Body of pancreas (tissue), 4 donors: ENCODE measurements around the gene STPG1. TPM values are rescaled to one million over a fixed set of nuclear protein-coding genes. Genes with fewer than 3 reads are reported as not detected.
"Not testable (repeated sequence)": the region's sequence is repeated elsewhere in the genome, so short reads cannot be mapped to it uniquely, and the experiment has no call there.

Experiments used
- ATAC-seq: fragments of 150-250 bp; one replicate; pipeline ENCODE4 v1.9.1; 2016
- DNase-seq, 4 donors: peaks; one replicate each; pipeline ENCODE4 v3.0.0-alpha.2; 2019
- H3K27ac ChIP-seq, 4 donors: fragments of 200-600 bp; sonication (generic); 1 replicate in 3 of 4; 2 replicates in 1 of 4; pipeline versions ENCODE4 v1.5.1 to v1.6.1; 2016 to 2019; ENCODE audit warnings: mild to moderate bottlenecking in 1 of 4, mixed read lengths in 1 of 4, moderate library complexity in 1 of 4
- H3K27me3 ChIP-seq, 2 donors: fragments of 200-600 bp; sonication (generic); one replicate each; pipeline ENCODE4 v1.6.0; 2016; ENCODE audit warnings: mild to moderate bottlenecking in 1 of 2
- H3K36me3 ChIP-seq, 2 donors: fragments of 200-600 bp; sonication (generic); replicated peaks in 1 of 2; 2 replicates each; pipeline ENCODE4 v1.5.1; 2016; ENCODE audit warnings: low read depth in 2 of 2; ENCODE audit not compliant: insufficient read depth in 1 of 2
- H3K4me1 ChIP-seq: fragments of 200-600 bp; sonication (generic); one replicate; pipeline ENCODE4 v1.6.0; 2016
- H3K4me3 ChIP-seq, 2 donors: fragments of 200-600 bp; sonication (generic); 1 replicate in 1 of 2; 2 replicates in 1 of 2; pipeline ENCODE4 v1.5.1; 2016 to 2019
- H3K9me3 ChIP-seq, 3 donors: fragments of 200-600 bp; sonication (generic); 1 replicate in 2 of 3; 2 replicates in 1 of 3; pipeline ENCODE4 v1.5.1; 2016
- CTCF ChIP-seq, 7 experiments: fragments of 450-650 bp in 4 of 7; fragments of 200-600 bp in 3 of 7; sonication (generic) in 3 of 7; IDR thresholded peaks; one replicate each; pipeline ENCODE4 v1.5.1; 2016 to 2019; ENCODE audit warnings: antibody characterized with exemption in 7 of 7
- POLR2A ChIP-seq, 3 donors: fragments of 450-650 bp; IDR thresholded peaks; one replicate each; pipeline ENCODE4 v1.6.1; 2016; ENCODE audit warnings: antibody characterized with exemption in 3 of 3, mild to moderate bottlenecking in 2 of 3
- WGBS, 2 donors: methylation state at CpG; one replicate each; pipeline ENCODE4 v1.1.5; 2017; 5-methylcytosine and 5-hydroxymethylcytosine counted together
- intact Hi-C: fragments of 100-400 bp; cut with DNase I; formaldehyde crosslinking; loops from one replicate; pipeline ENCODE4 v1.15.1; 2023
- total RNA-seq, 2 donors: library from RNA; depleted of rRNA; stranded (reverse); fragments of >200 nt; gene quantifications; one replicate each; pipeline ENCODE4 v1.1.0, GENCODE V29; 2016

STPG1 gene
- total RNA-seq, 2 donors from 2014 or later = 1.6 to 2.6 TPM

GRCh38 chr1:24454673-24455072, 41.1 kb upstream of the STPG1 start:
- no peak for ATAC-seq
- intact Hi-C loops = no loop called here
- Histone ChIP-seq H3K36me3 (peaks cover 5 to 27% of the 10 kb centered on the region in 2 donors), H3K27me3 (no peaks in the 10 kb centered on the region), H3K27ac (no peak overlapping the region), H3K9me3 (no peaks in the 10 kb centered on the region), H3K4me3 (no peak overlapping the region), H3K4me1 (no peaks in the 10 kb centered on the region)
- TF ChIP-seq POLR2A (IDR thresholded peaks at IDR 0.05) (no peak), CTCF (IDR thresholded peaks at IDR 0.05) (no peak)
- 82 to 84% methylated on average over 5 of the region's 5 CpGs for WGBS, 2 donors
- DNase-seq = no peak

DNA sequence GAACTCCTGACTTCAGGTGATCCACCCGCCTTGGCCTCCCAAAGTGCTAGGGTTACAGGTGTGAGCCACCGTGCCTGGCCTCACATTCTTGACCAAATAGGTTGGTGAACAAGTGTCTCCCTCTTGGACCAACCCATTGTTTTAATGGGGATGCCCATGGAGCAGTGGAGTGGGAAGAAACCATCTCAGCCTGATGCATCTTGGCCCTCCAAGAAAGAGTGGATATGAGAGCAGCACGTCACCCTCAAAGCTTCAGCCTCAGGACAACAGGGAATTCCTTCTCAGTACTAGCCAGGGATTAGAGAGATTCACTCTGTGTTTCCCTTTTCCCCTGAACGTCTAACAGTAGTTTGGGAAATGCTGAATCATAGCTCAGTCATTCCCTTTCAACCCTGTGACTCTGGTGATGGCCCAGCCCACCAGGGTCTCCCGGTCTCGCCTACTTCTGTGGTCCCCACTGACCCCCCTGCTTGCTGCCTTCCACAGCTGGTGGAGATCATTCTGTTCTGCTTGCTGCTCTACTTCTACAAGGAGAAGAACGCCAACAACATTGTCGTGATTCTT, 39.4 kb upstream of the STPG1 start:
- no peak overlapping the region for H3K4me3 ChIP-seq
- H3K9me3 ChIP-seq = no peaks in the 10 kb centered on the region
- TF ChIP-seq POLR2A (IDR thresholded peaks at IDR 0.05) (no peak), CTCF (IDR thresholded peaks at IDR 0.05) (no peak)
- H3K36me3 ChIP-seq = peaks cover 5 to 17% of the 10 kb centered on the region in 2 donors
- H3K4me1 ChIP-seq = no peaks in the 10 kb centered on the region
- intact Hi-C loops = no loop called here
- WGBS, 2 donors = 90 to 98% methylated on average over 7 to 8 of the region's 8 CpGs
- H3K27ac ChIP-seq = no peak overlapping the region
- no peaks in the 10 kb centered on the region for H3K27me3 ChIP-seq
- ATAC-seq (no peak), DNase-seq (no peak)

GRCh38 chr1:24451746-24452145, 38.2 kb upstream of the STPG1 start:
- no peak for DNase-seq
- H3K36me3 ChIP-seq = peaks cover 5 to 11% of the 10 kb centered on the region in 2 donors
- ATAC-seq = no peak
- H3K27me3 ChIP-seq = no peaks in the 10 kb centered on the region
- no peak overlapping the region for H3K27ac ChIP-seq
- 71 to 84% methylated on average over 3 of the region's 3 CpGs for WGBS, 2 donors
- intact Hi-C loops = no loop called here
- H3K4me3 ChIP-seq = no peak overlapping the region
- no peaks in the 10 kb centered on the region for H3K9me3 ChIP-seq
- H3K4me1 ChIP-seq = no peaks in the 10 kb centered on the region
- no peak for TF ChIP-seq CTCF (IDR thresholded peaks at IDR 0.05)
- no peak for TF ChIP-seq POLR2A (IDR thresholded peaks at IDR 0.05)

DNA sequence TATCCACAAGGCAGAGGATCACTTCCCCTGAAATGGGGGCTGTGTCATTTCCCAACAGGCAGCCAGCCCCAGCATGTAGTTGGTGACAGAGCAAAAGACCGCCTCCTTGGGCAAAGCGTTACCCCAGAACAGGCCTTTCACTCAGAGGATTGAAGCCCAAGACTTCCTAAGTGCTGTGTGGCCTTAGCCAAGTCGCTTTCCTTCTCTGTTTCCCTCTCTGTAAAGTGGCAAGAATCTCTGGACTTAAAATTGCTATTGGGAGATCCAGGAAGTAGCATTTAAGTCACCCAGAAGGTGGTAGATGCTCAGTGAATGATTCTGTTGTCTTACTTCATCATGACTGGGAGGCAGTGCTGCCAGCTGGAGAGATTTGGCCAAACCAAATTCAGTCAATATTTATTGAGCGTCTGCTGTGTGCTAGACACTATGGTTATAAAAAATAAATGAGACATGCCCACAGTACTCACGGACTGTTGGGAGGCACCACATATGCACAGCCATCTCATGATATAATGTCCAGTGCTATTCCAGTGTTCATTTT, 37.3 kb upstream of the STPG1 start:
- no peak for DNase-seq
- no peak for ATAC-seq
- H3K9me3 ChIP-seq = no peaks in the 10 kb centered on the region
- H3K36me3 ChIP-seq = peaks cover 5 to 11% of the 10 kb centered on the region in 2 donors
- H3K4me1 ChIP-seq = no peaks in the 10 kb centered on the region
- H3K27ac ChIP-seq = no peak overlapping the region
- TF ChIP-seq CTCF (IDR thresholded peaks at IDR 0.05) (no peak), POLR2A (IDR thresholded peaks at IDR 0.05) (no peak)
- 93 to 95% methylated on average over 5 of the region's 5 CpGs for WGBS, 2 donors
- no peaks in the 10 kb centered on the region for H3K27me3 ChIP-seq
- intact Hi-C loops = no loop called here
- no peak overlapping the region for H3K4me3 ChIP-seq

DNA sequence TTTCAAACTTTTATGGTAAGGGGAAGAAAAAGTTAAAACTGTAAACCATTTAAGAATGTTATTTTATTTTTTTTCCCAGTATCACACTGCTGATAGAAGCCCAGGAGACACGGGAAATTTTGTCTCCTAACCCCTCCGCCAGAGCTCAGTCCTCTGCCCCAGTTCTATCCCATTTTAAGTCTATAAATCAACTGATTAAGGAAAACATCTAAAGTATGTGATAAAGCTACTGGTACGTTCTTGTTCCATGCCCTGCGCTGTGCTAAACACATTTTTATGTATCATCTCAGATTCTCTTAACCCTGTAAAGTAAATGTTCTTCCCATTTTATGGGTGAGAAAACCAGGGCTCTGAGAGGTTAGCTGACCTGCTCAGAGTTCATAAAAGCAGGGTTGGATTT, 36.7 kb upstream of the STPG1 start:
- WGBS, 2 donors = 91 to 95% methylated on average over 4 of the region's 4 CpGs
- no peaks in the 10 kb centered on the region for H3K4me1 ChIP-seq
- no peaks in the 10 kb centered on the region for H3K9me3 ChIP-seq
- intact Hi-C loops = no loop called here
- H3K27ac ChIP-seq = no peak overlapping the region
- H3K4me3 ChIP-seq = no peak overlapping the region
- no peak for DNase-seq
- no peak for ATAC-seq
- H3K36me3 ChIP-seq = peaks cover 5 to 9% of the 10 kb centered on the region in 2 donors
- TF ChIP-seq CTCF (IDR thresholded peaks at IDR 0.05) (no peak), POLR2A (IDR thresholded peaks at IDR 0.05) (no peak)
- H3K27me3 ChIP-seq = no peaks in the 10 kb centered on the region

- ATAC-seq, intact Hi-C loops, DNase-seq, H3K4me3 ChIP-seq, H3K27me3 ChIP-seq, H3K27ac ChIP-seq, H3K4me1 ChIP-seq, H3K9me3 ChIP-seq, H3K36me3 ChIP-seq: not testable (repeated sequence)
- 88 to 91% methylated on average over 2 of the region's 2 CpGs for WGBS, 2 donors
Observed at GRCh38 chr1:24446446-24446845, 32.9 kb upstream of the STPG1 start.
